ENCODE data around the gene NELFA.
A peak's percentile ranks its signal among the peaks of the same experiment; 100 is the strongest.

NELFA gene

GRCh38 chr4:1970926-1971325, 37.8 kb downstream of the NELFA start:
- Histone ChIP-seq H4K8ac (ENCODE audit: low read length) (no peak overlapping the region), H3K18ac (ENCODE audit: low read depth in 1 of 2, low read length in 2 of 2) (no peak overlapping the region), H3K23ac (ENCODE audit: low read length in 2 of 2) (no peak overlapping the region), H3K79me1 (replicated peaks; ENCODE audit: low read length, poor library complexity, severe bottlenecking) (peaks cover 34% of the 10 kb centered on the region), H3K36me3 (ENCODE audit: control insufficient read depth in 1 of 2, insufficient read depth in 2 of 2, low read depth in 1 of 2, low read length in 2 of 2) (peaks cover 47 to 51% of the 10 kb centered on the region in 2 experiments), H2BK5ac (ENCODE audit: low read depth, low read length, poor library complexity, severe bottlenecking) (no peak overlapping the region), H2AFZ (ENCODE audit: low read depth, low read length) (no peak overlapping the region), H2BK120ac (ENCODE audit: low read depth, low read length) (no peak overlapping the region), H2AK5ac (ENCODE audit: low read length, severe bottlenecking) (no peak overlapping the region), H2BK15ac (ENCODE audit: low read depth, poor library complexity, severe bottlenecking) (no peak overlapping the region), H3K9ac (ENCODE audit: low read length) (no peak overlapping the region), H3K4me2 (ENCODE audit: low read length, poor library complexity, severe bottlenecking) (no peak overlapping the region), H3K27me3 (ENCODE audit: control insufficient read depth in 1 of 2, insufficient read depth in 1 of 2, low read length in 2 of 2) (no peaks in the 10 kb centered on the region), H3K4me3 (ENCODE audit: insufficient read depth in 1 of 2, low read depth in 1 of 2, low read length in 2 of 2) (no peak overlapping the region), H4K91ac (ENCODE audit: low read length) (no peak overlapping the region), H3K9me3 (ENCODE audit: control insufficient read depth, low read length) (no peaks in the 10 kb centered on the region), H3K4ac (ENCODE audit: low read depth in 1 of 2, low read length in 2 of 2) (no peak overlapping the region), H3K27ac (ENCODE audit: low read length, poor library complexity, severe bottlenecking) (no peak overlapping the region), H3K14ac (ENCODE audit: low read length in 2 of 2) (no peak overlapping the region), H3K4me1 (ENCODE audit: control insufficient read depth, insufficient read depth, low read depth, low read length) (peaks cover 4% of the 10 kb centered on the region), H2BK12ac (ENCODE audit: low read length in 2 of 2) (no peak overlapping the region)
- no peak for DNase-seq
- 90% methylated on average over 6 of the region's 6 CpGs for WGBS

DNA sequence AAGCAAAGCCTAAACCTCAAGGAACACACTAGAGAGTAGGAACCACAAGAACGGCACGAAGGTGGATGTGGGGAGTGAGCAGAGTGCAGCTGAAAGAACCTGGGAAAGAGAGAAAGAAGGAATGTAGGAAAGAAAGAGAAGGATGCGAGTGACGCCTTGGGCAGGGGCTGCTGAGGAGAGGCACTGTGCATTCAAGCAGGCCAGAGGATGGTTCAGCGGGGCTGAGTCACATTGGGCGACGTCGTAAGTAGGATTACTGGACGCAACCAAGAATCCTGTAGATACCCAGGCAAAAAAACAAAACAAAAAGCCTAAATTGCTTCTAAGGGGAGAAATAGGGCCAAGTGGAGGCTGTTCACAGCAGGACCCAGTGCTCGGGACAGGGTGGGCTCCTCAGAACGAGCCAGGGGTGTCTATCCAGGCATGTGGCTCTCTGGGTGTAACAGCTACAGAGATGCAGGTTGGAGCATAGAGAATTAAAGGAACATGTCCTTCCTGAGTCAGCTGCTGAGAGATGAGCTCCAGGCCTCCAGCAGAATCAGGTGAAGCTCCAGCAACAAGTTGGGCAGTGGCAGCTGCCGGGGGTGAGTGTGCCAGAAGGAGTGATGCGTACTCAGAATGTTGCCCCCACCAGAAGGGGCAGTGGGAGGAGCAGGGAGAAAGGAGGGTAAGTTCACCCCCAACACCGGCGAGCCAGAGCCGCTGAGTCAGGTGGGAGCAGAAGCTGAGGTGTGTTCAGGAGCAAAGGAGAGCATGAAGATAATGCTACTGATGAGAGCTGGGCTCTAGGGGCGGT, 38.6 kb downstream of the NELFA start:
- WGBS = 95% methylated on average over 17 of the region's 17 CpGs
- no peak for DNase-seq

GRCh38 chr4:1968686-1969295, 40.0 kb downstream of the NELFA start:
- H3K14ac ChIP-seq (ENCODE audit: low read length in 2 of 2) = no peak overlapping the region
- peaks cover 28% of the 10 kb centered on the region for H3K79me1 ChIP-seq (replicated peaks; ENCODE audit: low read length, poor library complexity, severe bottlenecking)
- no peaks in the 10 kb centered on the region for H3K27me3 ChIP-seq (ENCODE audit: control insufficient read depth in 1 of 2, insufficient read depth in 1 of 2, low read length in 2 of 2)
- H2AK5ac ChIP-seq (ENCODE audit: low read length, severe bottlenecking) = no peak overlapping the region
- peaks cover 36 to 39% of the 10 kb centered on the region in 2 experiments for H3K36me3 ChIP-seq (ENCODE audit: control insufficient read depth in 1 of 2, insufficient read depth in 2 of 2, low read depth in 1 of 2, low read length in 2 of 2)
- no peak overlapping the region for H2BK12ac ChIP-seq (ENCODE audit: low read length in 2 of 2)
- H3K23ac ChIP-seq (ENCODE audit: low read length in 2 of 2) = no peak overlapping the region
- H3K18ac ChIP-seq (ENCODE audit: low read depth in 1 of 2, low read length in 2 of 2) = no peak overlapping the region
- no peak overlapping the region for H4K91ac ChIP-seq (ENCODE audit: low read length)
- no peak overlapping the region for H3K4me3 ChIP-seq (ENCODE audit: insufficient read depth in 1 of 2, low read depth in 1 of 2, low read length in 2 of 2)
- H4K8ac ChIP-seq (ENCODE audit: low read length) = no peak overlapping the region
- H2BK5ac ChIP-seq (ENCODE audit: low read depth, low read length, poor library complexity, severe bottlenecking) = no peak overlapping the region
- H3K27ac ChIP-seq (ENCODE audit: low read length, poor library complexity, severe bottlenecking) = no peak overlapping the region
- WGBS = 97% methylated on average over 7 of the region's 7 CpGs
- no peaks in the 10 kb centered on the region for H3K9me3 ChIP-seq (ENCODE audit: control insufficient read depth, low read length)
- H2AFZ ChIP-seq (ENCODE audit: low read depth, low read length) = no peak overlapping the region
- no peak for DNase-seq
- H3K4me1 ChIP-seq (ENCODE audit: control insufficient read depth, insufficient read depth, low read depth, low read length) = peaks cover 2% of the 10 kb centered on the region
- H2BK15ac ChIP-seq (ENCODE audit: low read depth, poor library complexity, severe bottlenecking) = no peak overlapping the region
- H2BK120ac ChIP-seq (ENCODE audit: low read depth, low read length) = no peak overlapping the region
- H3K9ac ChIP-seq (ENCODE audit: low read length) = no peak overlapping the region
- no peak overlapping the region for H3K4ac ChIP-seq (ENCODE audit: low read depth in 1 of 2, low read length in 2 of 2)
- H3K4me2 ChIP-seq (ENCODE audit: low read length, poor library complexity, severe bottlenecking) = no peak overlapping the region

More for the DNA sequence above, 38.6 kb downstream of the NELFA start:
- Histone ChIP-seq H2BK12ac (ENCODE audit: low read length in 2 of 2) (no peak overlapping the region), H2BK120ac (ENCODE audit: low read depth, low read length) (no peak overlapping the region), H3K18ac (ENCODE audit: low read depth in 1 of 2, low read length in 2 of 2) (no peak overlapping the region), H3K36me3 (ENCODE audit: control insufficient read depth in 1 of 2, insufficient read depth in 2 of 2, low read depth in 1 of 2, low read length in 2 of 2) (peaks cover 43 to 45% of the 10 kb centered on the region in 2 experiments), H2BK5ac (ENCODE audit: low read depth, low read length, poor library complexity, severe bottlenecking) (no peak overlapping the region), H2AFZ (ENCODE audit: low read depth, low read length) (no peak overlapping the region), H3K14ac (ENCODE audit: low read length in 2 of 2) (no peak overlapping the region), H4K8ac (ENCODE audit: low read length) (no peak overlapping the region), H2AK5ac (ENCODE audit: low read length, severe bottlenecking) (no peak overlapping the region), H3K27me3 (ENCODE audit: control insufficient read depth in 1 of 2, insufficient read depth in 1 of 2, low read length in 2 of 2) (no peaks in the 10 kb centered on the region), H3K4ac (ENCODE audit: low read depth in 1 of 2, low read length in 2 of 2) (no peak overlapping the region), H3K79me1 (replicated peaks; ENCODE audit: low read length, poor library complexity, severe bottlenecking) (peaks cover 29% of the 10 kb centered on the region), H3K4me2 (ENCODE audit: low read length, poor library complexity, severe bottlenecking) (no peak overlapping the region), H2BK15ac (ENCODE audit: low read depth, poor library complexity, severe bottlenecking) (no peak overlapping the region), H3K4me1 (ENCODE audit: control insufficient read depth, insufficient read depth, low read depth, low read length) (peaks cover 2% of the 10 kb centered on the region), H3K27ac (ENCODE audit: low read length, poor library complexity, severe bottlenecking) (no peak overlapping the region), H4K91ac (ENCODE audit: low read length) (no peak overlapping the region), H3K23ac (ENCODE audit: low read length in 2 of 2) (no peak overlapping the region), H3K4me3 (ENCODE audit: insufficient read depth in 1 of 2, low read depth in 1 of 2, low read length in 2 of 2) (no peak overlapping the region), H3K9ac (ENCODE audit: low read length) (no peak overlapping the region), H3K9me3 (ENCODE audit: control insufficient read depth, low read length) (no peaks in the 10 kb centered on the region)

GRCh38 chr4:1967512-1968149, 41.1 kb downstream of the NELFA start:
- no peak overlapping the region for H3K4me2 ChIP-seq (ENCODE audit: low read length, poor library complexity, severe bottlenecking)
- H2BK120ac ChIP-seq (ENCODE audit: low read depth, low read length) = no peak overlapping the region
- no peak overlapping the region for H3K14ac ChIP-seq (ENCODE audit: low read length in 2 of 2)
- H3K9me3 ChIP-seq (ENCODE audit: control insufficient read depth, low read length) = no peaks in the 10 kb centered on the region
- peaks cover 28% of the 10 kb centered on the region for H3K79me1 ChIP-seq (replicated peaks; ENCODE audit: low read length, poor library complexity, severe bottlenecking)
- no peak overlapping the region for H2AK5ac ChIP-seq (ENCODE audit: low read length, severe bottlenecking)
- no peak overlapping the region for H3K4me3 ChIP-seq (ENCODE audit: insufficient read depth in 1 of 2, low read depth in 1 of 2, low read length in 2 of 2)
- no peak overlapping the region for H3K23ac ChIP-seq (ENCODE audit: low read length in 2 of 2)
- no peak overlapping the region for H2BK12ac ChIP-seq (ENCODE audit: low read length in 2 of 2)
- H3K4ac ChIP-seq (ENCODE audit: low read depth in 1 of 2, low read length in 2 of 2) = no peak overlapping the region
- no peak overlapping the region for H3K27ac ChIP-seq (ENCODE audit: low read length, poor library complexity, severe bottlenecking)
- H3K27me3 ChIP-seq (ENCODE audit: control insufficient read depth in 1 of 2, insufficient read depth in 1 of 2, low read length in 2 of 2) = no peaks in the 10 kb centered on the region
- H3K18ac ChIP-seq (ENCODE audit: low read depth in 1 of 2, low read length in 2 of 2) = no peak overlapping the region
- H3K9ac ChIP-seq (ENCODE audit: low read length) = no peak overlapping the region
- H3K4me1 ChIP-seq (ENCODE audit: control insufficient read depth, insufficient read depth, low read depth, low read length) = peaks cover 2% of the 10 kb centered on the region
- no peak overlapping the region for H2BK15ac ChIP-seq (ENCODE audit: low read depth, poor library complexity, severe bottlenecking)
- H2AFZ ChIP-seq (ENCODE audit: low read depth, low read length) = no peak overlapping the region
- H2BK5ac ChIP-seq (ENCODE audit: low read depth, low read length, poor library complexity, severe bottlenecking) = no peak overlapping the region
- H4K8ac ChIP-seq (ENCODE audit: low read length) = no peak overlapping the region
- peaks cover 33 to 43% of the 10 kb centered on the region in 2 experiments for H3K36me3 ChIP-seq (ENCODE audit: control insufficient read depth in 1 of 2, insufficient read depth in 2 of 2, low read depth in 1 of 2, low read length in 2 of 2)
- DNase-seq = peak; percentile 5
- WGBS = 94% methylated on average over 5 of the region's 5 CpGs
- no peak overlapping the region for H4K91ac ChIP-seq (ENCODE audit: low read length)

Data from mesenchymal stem cell (in vitro differentiated cells and primary cell).